Ectodermal cell (in vitro differentiated cells): ENCODE data around the gene IL19.

Source experiments
- H3K27ac ChIP-seq: 2 replicates; pipeline ENCODE4 v1.7.0; 2013; ENCODE audit warnings: mild to moderate bottlenecking, low read depth, low read length; ENCODE audit not compliant: insufficient read depth, poor library complexity, severe bottlenecking
- H3K27me3 ChIP-seq: 2 replicates; pipeline ENCODE4 v1.7.0; 2013; ENCODE audit warnings: mild to moderate bottlenecking, low read length; ENCODE audit not compliant: insufficient read depth, control insufficient read depth, poor library complexity, severe bottlenecking
- H3K36me3 ChIP-seq: one replicate; pipeline ENCODE4 v1.7.0; 2013; ENCODE audit warnings: low read length; ENCODE audit not compliant: control insufficient read depth, insufficient read depth
- H3K4me1 ChIP-seq: one replicate; pipeline ENCODE4 v1.7.0; 2013; ENCODE audit warnings: low read length; ENCODE audit not compliant: control insufficient read depth, insufficient read depth
- H3K4me3 ChIP-seq: 2 replicates; pipeline ENCODE4 v1.7.0; 2013; ENCODE audit warnings: low read depth, low read length, control low read depth; ENCODE audit not compliant: insufficient read depth
- H3K9me3 ChIP-seq: 2 replicates; pipeline ENCODE4 v1.7.0; 2013; ENCODE audit warnings: mild to moderate bottlenecking, low read length, moderate library complexity; ENCODE audit not compliant: control insufficient read depth
- WGBS, 2 experiments: methylation state at CpG; one replicate each; pipeline ENCODE4 v1.1.7; 2013; ENCODE audit warnings: missing lambda C conversion rate in 2 of 2; 5-methylcytosine and 5-hydroxymethylcytosine counted together

IL19 gene

DNA sequence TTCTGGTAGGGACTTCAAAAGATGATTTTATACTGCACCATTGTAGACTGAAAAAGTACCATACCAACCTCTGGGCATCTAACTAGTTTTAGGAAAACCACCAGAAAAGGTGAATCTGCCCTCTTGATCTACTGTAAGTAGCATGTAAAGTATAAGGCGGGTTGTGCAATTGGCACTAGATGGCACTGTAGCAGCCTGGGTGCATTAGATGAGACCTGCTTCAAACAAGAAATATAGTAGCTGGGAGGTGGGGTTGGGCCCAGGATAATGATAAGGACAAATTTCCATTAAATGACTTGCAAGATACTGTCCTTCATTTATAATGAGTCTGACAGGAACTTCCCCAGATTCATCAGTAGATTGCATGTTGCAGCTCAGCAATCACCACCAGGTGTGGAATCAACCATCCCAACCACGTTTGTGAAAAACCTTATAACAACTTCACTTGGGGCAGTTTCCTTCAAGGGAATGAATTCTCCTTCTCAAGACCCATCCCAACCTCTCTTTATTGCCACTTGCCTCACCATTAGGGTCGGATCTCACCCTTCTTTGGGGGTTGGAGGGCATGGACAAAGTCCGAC lies 39.0 kb downstream of the IL19 start:
- 87 to 89% methylated on average over 4 of the region's 4 CpGs for WGBS, 2 experiments

DNA sequence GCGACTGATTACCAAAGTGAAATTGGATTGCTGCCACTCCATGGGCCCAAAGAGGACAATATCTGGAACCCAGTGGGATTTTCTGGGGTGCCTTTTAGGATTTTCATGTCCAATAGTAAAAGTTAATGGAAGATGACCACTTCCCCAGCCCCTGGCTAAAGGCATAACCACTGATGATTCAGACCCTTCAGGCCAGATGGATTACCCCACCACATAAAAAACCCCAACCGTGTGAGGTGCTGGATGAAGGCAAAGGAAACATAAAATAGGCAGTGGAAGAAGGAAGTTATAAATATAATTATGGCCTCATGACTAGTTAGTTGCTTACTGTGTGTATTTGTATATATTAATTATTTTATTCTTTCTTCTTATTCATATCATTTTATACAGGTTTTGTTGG lies 41.9 kb downstream of the IL19 start:
- no peaks in the 10 kb centered on the region for H3K9me3 ChIP-seq
- H3K36me3 ChIP-seq: no peaks in the 10 kb centered on the region
- WGBS, 2 experiments: 93 to 94% methylated on average over 1 of the region's 2 CpGs
- no peaks in the 10 kb centered on the region for H3K27me3 ChIP-seq
- H3K4me3 ChIP-seq: no peak overlapping the region
- H3K4me1 ChIP-seq: no peaks in the 10 kb centered on the region
- no peak overlapping the region for H3K27ac ChIP-seq

More for the DNA sequence above, 39.0 kb downstream of the IL19 start:
- Histone ChIP-seq H3K4me3 (no peak overlapping the region), H3K27ac (no peak overlapping the region), H3K36me3 (no peaks in the 10 kb centered on the region), H3K27me3 (no peaks in the 10 kb centered on the region), H3K4me1 (no peaks in the 10 kb centered on the region), H3K9me3 (no peaks in the 10 kb centered on the region)

DNA sequence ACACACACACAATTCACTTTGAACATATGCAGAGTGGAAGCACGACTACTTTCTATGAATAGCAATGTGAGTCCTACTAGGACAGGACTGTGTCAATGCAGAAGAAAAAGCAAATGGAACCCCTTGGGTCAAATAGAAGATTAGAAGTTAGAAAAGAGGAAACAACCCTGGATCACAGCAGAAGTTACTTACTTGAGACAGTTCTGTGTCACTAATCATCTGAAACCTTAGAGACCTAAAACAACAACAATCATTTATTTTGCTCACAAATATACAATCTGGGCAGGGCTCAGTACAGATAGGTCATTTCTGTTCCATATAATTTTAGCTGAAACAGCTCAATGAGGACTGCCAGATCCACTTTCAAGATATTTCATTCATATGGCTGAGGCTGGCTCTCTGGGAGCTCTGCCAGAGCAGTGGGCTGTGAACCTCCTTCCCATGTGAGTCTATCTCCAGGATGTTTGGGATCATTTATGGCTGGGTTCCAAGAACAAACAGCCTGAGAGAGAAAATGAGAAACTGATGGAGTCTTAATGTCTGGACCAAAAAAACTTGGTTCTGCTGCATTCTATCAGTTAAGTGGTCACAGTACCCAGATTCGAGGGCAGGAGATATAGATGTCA lies 44.3 kb downstream of the IL19 start:
- no peaks in the 10 kb centered on the region for H3K4me1 ChIP-seq
- no peaks in the 10 kb centered on the region for H3K27me3 ChIP-seq
- no peaks in the 10 kb centered on the region for H3K36me3 ChIP-seq
- H3K4me3 ChIP-seq: no peak overlapping the region
- H3K9me3 ChIP-seq: no peaks in the 10 kb centered on the region
- H3K27ac ChIP-seq: no peak overlapping the region
- WGBS, 2 experiments: 93 to 97% methylated on average over 2 of the region's 2 CpGs

DNA sequence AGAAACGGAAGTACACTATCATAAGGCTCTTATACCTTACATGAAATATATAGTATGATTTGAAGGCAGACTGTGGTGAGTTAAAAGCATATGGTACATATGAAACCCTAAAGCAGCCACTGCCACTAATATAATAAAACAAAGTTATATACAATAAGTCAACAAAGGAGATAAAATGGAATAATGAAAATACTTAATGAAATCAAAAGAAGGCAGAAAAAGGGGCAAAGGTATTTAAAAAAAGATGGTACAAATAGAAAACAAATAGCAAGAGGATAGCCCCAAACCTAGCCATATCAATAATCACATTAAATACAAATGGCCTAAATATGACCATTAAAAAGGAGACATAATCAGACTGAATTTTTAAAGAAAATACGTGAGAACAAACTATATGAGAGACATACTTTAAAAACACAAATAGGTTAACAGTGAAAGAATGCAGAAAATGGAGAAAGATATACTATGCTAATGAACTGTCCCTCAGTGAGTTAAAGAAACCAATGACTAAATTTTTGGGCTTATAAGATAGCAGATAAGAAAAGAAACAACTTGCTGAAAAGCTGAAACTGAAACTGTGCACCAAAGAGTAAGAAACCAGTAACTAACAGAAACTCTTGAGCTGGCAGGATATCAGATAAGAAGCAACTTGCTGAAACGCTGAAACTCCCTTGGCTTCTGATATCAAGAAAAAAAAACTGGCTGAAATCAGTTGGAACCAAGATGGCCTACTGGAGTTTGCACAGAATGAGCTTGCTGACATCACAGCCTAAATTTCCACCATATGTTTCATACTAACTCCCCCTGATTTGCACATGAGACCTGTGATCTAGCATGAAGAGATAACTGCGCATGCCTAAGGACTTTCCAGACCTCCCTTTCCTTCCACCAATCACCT lies 46.1 kb downstream of the IL19 start:
- no peaks in the 10 kb centered on the region for H3K36me3 ChIP-seq
- no peak overlapping the region for H3K27ac ChIP-seq
- WGBS, 2 experiments: 82 to 91% methylated on average over 2 to 3 of the region's 4 CpGs
- no peaks in the 10 kb centered on the region for H3K4me1 ChIP-seq
- H3K4me3 ChIP-seq: no peak overlapping the region
- no peaks in the 10 kb centered on the region for H3K27me3 ChIP-seq
- no peaks in the 10 kb centered on the region for H3K9me3 ChIP-seq

DNA sequence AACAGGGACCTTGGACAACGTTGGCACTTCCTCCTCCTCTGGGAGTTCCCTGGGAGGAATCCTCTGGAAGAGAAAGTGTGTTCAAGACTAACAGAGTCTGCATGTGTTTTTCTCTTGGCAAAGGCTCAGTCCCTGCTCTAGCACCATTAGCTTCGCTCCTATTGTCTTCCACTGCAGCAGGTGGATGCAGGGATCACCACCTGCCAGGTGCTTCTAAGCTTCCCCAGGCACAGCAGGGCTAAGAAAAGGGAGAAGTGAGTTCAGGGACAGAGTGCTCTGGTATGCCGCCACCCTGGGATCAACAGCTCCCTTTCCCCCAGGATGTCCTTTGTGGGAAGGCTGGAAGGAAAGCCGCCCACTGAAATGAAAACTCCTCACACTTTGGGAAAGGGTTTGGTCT lies 50.9 kb downstream of the IL19 start:
- Histone ChIP-seq H3K4me3 (no peak overlapping the region), H3K27ac (no peak overlapping the region), H3K9me3 (no peaks in the 10 kb centered on the region), H3K4me1 (no peaks in the 10 kb centered on the region), H3K27me3 (no peaks in the 10 kb centered on the region), H3K36me3 (no peaks in the 10 kb centered on the region)
- WGBS, 2 experiments: 80 to 87% methylated on average over 4 of the region's 4 CpGs

DNA sequence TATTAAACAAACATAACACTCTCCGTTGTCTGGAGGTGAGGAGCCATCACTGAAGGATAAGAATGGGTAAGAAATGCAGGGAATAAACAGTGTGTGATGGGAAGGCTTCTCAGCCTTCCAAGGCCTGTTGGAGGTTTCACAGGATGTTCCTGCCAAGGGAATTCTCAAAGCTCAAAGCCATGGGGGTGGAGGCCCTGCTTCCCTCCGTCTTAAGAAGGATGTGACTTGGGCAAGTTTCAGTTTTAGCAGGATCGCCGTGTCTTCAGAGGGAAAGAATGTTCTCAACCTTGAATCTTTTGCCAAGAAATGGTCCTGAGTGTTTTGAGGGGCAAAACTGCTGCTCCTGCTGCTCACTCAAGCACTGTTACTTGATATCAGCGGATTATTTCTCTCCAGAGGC lies 53.2 kb downstream of the IL19 start:
- Histone ChIP-seq H3K4me3 (no peak overlapping the region), H3K36me3 (no peaks in the 10 kb centered on the region), H3K27me3 (no peaks in the 10 kb centered on the region), H3K27ac (no peak overlapping the region), H3K9me3 (no peaks in the 10 kb centered on the region), H3K4me1 (no peaks in the 10 kb centered on the region)
- 92 to 95% methylated on average over 5 of the region's 5 CpGs for WGBS, 2 experiments

DNA sequence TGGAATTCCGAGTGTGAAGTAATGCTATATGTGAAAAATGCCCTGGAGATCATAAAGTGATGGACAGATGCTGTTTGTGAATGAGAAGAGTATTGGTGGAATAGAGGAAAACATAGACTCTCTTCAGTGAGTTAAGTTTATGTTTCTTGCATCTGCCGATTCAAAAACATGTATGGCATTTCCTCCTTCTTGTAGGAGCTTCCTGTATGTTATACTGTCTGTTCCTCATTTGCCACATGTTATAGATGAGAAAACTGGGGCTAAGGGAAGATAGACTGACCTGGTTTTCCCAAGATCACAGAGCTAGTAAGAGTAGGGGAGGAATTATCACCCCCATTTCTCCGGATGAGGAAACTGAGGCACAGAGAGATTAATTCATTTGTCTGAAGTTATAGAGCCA lies 53.8 kb downstream of the IL19 start:
- Histone ChIP-seq H3K4me1 (no peaks in the 10 kb centered on the region), H3K27ac (no peak overlapping the region), H3K36me3 (no peaks in the 10 kb centered on the region), H3K9me3 (no peaks in the 10 kb centered on the region), H3K4me3 (no peak overlapping the region), H3K27me3 (no peaks in the 10 kb centered on the region)
- WGBS, 2 experiments: 90 to 96% methylated on average over 3 of the region's 3 CpGs

DNA sequence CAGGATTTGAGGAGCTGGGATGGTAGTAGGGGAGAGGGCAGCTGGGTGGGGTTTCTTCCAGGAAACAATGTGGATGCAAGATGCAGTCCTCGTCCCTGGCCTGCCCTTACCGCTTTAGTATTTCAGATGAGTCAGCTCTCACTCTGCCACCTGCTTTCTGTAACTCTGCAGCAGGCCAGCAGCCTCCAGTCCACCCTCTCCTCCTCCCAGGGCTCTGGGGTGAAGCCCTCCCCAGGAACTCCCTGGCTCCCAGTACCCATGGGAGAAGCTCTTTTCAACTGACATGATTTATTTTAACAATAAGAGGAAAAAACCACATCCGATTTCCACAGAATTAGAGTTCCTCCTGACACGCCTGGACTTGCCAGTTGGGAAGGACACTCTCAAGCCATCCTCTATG lies 55.8 kb downstream of the IL19 start:
- H3K4me1 ChIP-seq: no peaks in the 10 kb centered on the region
- H3K27me3 ChIP-seq: no peaks in the 10 kb centered on the region
- H3K36me3 ChIP-seq: no peaks in the 10 kb centered on the region
- H3K4me3 ChIP-seq: no peak overlapping the region
- no peak overlapping the region for H3K27ac ChIP-seq
- H3K9me3 ChIP-seq: no peaks in the 10 kb centered on the region
- 56 to 59% methylated on average over 4 of the region's 4 CpGs for WGBS, 2 experiments

DNA sequence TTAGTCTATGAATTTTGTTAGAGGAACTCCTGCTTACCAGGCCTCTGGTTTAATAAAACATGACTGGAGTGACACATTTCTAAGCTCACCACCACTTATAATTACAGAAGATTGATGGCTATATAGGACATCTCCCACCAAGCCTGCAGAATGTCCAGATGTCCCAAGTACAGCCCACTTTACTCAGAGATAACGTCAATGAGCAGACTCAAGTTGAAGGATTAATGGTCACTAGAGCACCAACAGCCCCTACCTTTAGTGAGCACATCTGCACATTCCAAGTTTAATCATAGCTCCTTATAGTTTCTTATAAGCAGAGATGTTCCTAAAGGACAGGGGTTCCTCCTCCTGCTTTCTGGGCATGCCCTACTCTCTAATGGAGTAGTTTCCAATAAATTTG lies 57.5 kb downstream of the IL19 start:
- 89 to 100% methylated on average over 1 of the region's 1 CpG for WGBS, 2 experiments
- H3K27ac ChIP-seq: no peak overlapping the region

DNA sequence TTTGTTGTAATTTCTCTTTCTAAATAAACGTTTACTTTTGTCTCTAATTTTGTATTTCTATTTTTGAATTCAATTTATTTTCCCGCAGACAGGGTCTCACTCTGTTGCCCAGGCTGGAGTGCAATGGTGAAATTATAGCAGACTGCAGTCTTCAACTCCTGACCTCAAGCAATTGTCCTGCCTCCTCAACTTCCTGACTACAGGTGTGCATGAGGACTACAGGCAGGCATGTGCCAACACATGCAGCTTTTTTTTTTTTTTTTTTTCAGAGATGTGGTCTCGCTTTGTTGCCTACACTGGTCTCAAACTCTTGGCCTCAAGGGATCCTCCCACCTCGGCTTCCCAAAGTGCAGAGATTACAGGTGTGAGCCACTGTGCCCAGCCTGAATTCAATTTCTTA lies 58.2 kb downstream of the IL19 start:
- 85 to 92% methylated on average over 3 to 4 of the region's 4 CpGs for WGBS, 2 experiments
- no peaks in the 10 kb centered on the region for H3K27me3 ChIP-seq
- no peak overlapping the region for H3K4me3 ChIP-seq
- no peaks in the 10 kb centered on the region for H3K9me3 ChIP-seq
- no peak overlapping the region for H3K27ac ChIP-seq
- no peaks in the 10 kb centered on the region for H3K36me3 ChIP-seq
- H3K4me1 ChIP-seq: no peaks in the 10 kb centered on the region

More for the DNA sequence above, 57.5 kb downstream of the IL19 start:
- Histone ChIP-seq H3K4me1 (no peaks in the 10 kb centered on the region), H3K9me3 (no peaks in the 10 kb centered on the region), H3K4me3 (no peak overlapping the region), H3K27me3 (no peaks in the 10 kb centered on the region), H3K36me3 (no peaks in the 10 kb centered on the region)
